SKM-1 treated with dmso at 0.1 percent for 144 hours (cell line): Measurements from ENCODE around the gene CFAP251.
"Not testable (repeated sequence)": the region's sequence is repeated elsewhere in the genome, so short reads cannot be mapped to it uniquely, and the experiment has no call there.

Source experiments
- DNase-seq: peaks from one replicate; lab custom pipeline; 2025; ENCODE audit not compliant: unreplicated experiment; lab: John Stamatoyannopoulos, UW

Gene CFAP251

GRCh38 chr12:121917950-121918678, at the start of gene CFAP251:
CFAP251 (plus strand) TSS chr12:121918592; CDS start chr12:121921306, 2,714 bp downstream.
- DNase-seq = peak; percentile 74

DNA sequence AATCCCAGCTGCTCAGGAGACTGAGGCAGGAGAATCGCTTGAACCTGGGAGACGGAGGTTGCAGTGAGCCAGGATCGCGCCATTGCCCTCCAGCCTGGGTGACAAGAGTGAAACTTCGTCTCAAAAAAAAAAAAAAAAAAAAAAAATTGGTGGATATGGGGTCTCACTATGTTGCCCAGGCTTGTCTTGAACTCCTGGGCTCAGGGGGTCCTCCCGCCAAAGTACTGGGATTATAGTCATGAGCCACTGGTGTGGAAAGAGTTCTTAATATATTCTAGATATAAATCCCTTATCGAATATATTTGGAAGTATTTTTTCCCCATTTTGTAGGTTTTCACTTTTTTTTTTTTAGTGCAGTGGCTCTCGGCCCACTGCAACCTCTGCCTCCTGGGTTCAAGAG, 49.2 kb upstream of the CFAP251 start:
- not testable (repeated sequence) for DNase-seq

DNA sequence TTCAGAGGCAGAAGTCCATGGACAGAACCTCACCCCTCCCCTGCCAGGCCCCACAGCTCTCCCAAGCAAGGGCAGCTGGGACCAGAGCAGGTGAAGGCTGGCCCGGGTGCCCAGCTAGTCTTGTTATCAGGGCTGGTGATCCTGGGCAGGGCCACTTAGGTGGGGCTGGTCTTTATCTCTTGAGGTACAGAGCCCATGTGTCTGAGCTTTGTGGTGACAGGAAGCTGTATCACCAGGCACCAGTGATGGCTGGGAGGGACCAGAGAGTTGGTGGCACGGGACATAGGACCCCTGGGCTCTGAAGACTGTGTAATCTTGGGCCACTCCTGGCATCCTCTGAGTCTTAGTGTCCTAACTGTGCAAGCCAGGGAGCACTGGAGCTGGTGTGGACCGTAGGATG, 46.9 kb upstream of the CFAP251 start:
- no peak for DNase-seq

DNA sequence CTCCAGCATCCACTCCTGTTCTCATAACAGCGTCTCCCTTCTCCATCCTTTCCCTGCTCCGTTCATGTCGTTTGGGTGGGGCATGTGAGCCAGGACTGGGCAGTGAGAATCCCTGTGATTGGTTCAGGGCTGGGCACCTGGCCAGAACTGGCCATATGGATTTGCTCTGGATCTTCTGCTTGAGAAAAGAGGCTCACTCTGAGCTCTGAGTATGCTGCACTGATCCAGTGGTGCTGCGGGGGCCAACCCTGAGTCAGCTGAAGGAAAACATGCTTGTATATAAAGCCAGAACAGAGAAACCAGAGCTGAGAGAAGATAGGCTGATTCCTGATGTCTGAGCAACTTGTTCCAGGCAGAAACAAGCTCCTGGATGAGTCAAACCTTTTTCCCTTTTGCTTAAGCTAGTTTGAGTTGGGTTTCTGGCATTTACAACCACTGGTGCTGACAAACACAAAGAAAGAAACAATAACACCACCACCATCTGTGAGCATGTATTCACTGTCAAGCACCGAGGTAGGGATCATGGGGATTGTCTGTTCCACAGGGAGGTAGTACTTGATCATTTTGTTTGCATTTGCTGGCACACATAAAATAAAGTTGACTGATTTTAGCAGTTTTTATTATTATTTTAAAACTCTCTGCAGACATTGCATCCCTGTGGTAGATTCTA, 45.7 kb upstream of the CFAP251 start:
- DNase-seq = no peak

- no peak for DNase-seq
Observed at GRCh38 chr12:121873216-121873569, 45.2 kb upstream of the CFAP251 start.

- peak; percentile 27 for DNase-seq
Observed at GRCh38 chr12:121874071-121874470, 44.3 kb upstream of the CFAP251 start.

- DNase-seq = no peak
Observed at GRCh38 chr12:121875582-121875981, 42.8 kb upstream of the CFAP251 start.

GRCh38 chr12:121876080-121876447, 42.3 kb upstream of the CFAP251 start:
- DNase-seq = not testable (repeated sequence)

- DNase-seq = no peak
Observed at GRCh38 chr12:121883315-121883660, 35.1 kb upstream of the CFAP251 start.

DNA sequence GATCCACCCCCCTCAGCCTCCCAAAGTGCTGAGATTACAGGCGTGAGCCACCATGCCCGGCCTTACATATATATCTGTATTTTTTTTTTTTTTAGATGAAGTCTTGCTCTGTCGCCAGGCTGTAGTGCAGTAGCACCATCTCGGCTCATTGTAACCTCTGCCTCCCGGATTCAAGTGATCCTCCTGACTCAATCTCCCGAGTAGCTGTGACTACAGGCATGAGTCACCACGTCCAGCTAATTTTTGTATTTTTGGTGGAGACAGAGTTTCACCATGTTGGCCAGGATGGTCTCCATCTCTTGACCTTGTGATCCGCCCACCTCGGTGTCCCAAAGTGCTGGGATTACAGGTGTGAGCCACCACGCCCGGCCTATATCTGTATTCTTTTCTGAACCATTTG, 33.3 kb upstream of the CFAP251 start:
- DNase-seq = not testable (repeated sequence)

- DNase-seq = no peak
Observed at GRCh38 chr12:121888083-121888477, 30.3 kb upstream of the CFAP251 start.

- peak; percentile 84 for DNase-seq
Observed at GRCh38 chr12:121888478-121889273, 29.7 kb upstream of the CFAP251 start, which contains the start of gene PSMD9. PSMD9 (plus strand) TSS chr12:121888790; CDS start chr12:121888857, 67 bp downstream.

DNA sequence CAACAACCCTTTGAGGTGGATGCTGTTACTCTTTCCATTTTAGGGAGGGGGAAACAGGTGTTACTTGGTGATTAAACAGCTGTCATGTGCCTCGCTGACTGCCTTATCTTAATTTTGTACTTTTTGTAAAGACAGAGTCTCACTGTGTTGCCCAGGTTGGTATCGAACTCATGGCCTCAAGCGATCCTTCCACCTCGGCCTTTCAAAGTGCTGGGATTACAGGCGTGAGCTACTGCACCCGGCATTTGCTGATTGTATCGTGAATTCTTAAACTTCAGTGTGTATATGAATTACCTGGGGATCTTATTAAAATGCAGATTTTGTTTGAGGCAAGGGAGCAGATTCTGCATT, 29.1 kb upstream of the CFAP251 start:
- DNase-seq = no peak

DNA sequence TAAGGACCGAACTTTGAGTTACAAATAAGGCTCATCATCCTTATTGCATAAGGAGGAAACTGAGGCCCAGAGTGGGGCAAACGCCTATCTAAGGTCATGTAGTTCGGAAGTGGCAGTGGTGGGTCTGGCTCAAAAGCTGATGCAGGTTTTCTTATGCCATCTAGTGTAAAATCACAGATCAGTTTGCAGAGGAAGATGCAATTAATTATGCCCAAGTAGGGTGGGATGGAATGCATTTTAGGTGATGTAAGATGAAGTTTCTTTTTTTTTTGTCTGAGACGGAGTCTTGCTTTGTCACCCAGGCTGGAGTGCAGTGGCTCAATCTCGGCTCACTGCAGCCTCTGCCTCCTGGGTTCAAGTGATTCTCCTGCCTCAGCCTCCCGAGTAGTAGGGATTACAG, 28.7 kb upstream of the CFAP251 start:
- DNase-seq = not testable (repeated sequence)

DNA sequence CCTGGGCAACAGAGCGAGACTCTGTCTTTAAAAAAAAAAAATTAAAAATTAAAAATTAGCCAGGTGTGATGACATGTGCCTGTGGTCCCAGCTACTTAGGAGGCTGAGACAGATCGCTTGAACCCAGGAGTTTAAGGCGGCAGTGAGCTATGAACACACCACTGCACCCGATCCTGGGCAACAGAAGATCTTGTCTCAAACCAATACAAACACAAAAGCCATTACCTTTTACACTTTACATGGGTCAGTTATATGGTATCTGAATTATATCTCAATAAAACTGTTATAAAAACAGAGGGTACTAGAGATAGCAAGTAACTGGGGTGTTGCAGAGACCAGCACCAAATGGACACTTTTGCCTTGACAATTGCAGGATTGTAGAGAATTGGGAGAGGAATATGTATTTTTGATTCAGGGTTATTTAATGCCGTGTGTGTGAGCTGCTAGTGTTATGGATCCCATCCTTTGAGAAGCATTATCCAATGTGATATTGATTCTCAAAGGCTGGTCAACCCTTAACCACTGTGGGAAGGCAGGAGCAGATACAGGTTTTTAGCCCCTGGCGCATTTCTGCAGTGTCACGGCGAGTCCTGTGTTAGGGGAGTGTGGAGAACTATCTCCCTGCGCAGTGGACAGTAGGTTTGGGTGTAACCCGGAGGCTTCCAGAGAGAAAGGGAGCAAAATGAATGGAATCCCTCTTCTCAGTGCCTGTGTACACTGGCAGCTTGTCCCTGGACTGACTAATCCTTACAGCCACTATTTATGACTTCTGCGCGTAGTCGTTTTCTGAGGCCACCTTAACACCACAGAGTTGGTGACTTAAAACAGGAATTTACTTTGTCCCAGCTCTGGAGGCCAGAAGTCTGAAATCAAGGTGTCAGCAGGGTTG, 25.5 kb upstream of the CFAP251 start:
- DNase-seq = no peak

DNA sequence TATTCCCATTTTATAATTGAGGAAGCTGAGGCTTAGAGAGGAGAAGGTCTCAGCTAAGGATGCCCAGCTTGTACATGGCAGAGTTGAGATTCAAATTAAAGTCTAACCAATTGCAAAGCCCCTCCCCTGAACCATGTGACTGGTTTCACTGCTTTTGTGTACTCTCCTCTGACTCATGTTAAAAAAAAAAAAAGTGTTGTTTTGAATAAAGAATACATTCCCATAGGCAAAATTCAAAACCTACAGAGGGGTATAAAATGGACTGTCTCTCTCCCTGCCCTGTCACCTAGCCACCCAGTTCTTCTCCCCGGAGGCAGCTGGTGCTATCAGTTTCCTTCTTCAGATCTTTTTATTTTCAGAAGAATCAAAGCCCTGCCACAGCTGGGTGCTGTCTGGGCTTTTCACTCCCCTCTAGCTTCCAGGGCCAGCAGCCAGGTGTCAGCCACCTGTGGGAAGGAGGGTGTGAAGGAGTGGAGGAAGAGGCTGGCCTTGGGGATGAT, 24.4 kb upstream of the CFAP251 start:
- DNase-seq = no peak

GRCh38 chr12:121894633-121895032, 23.8 kb upstream of the CFAP251 start:
- DNase-seq = no peak

DNA sequence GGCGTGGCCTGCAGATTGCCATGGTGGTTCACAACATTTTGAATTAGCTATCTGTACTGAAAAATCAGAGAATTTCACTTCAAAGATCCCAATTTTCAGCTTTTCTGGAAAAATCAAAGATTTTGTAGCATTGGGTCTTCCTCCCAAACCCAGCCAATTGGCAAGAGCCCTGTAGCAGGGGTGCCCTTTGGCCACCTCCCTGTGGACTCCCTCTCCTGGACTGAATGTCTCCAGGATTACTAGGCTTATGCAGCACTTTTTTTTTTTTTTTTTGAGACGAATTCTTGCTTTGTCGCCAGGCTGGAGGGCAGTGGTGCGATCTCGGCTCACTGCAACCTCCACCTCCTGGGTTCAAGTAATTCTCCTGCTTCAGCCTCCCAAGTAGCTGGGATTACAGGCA, 20.1 kb upstream of the CFAP251 start:
- no peak for DNase-seq

GRCh38 chr12:121899590-121899989, 18.8 kb upstream of the CFAP251 start:
- DNase-seq = no peak

GRCh38 chr12:121903202-121903601, 15.2 kb upstream of the CFAP251 start:
- DNase-seq = no peak

DNA sequence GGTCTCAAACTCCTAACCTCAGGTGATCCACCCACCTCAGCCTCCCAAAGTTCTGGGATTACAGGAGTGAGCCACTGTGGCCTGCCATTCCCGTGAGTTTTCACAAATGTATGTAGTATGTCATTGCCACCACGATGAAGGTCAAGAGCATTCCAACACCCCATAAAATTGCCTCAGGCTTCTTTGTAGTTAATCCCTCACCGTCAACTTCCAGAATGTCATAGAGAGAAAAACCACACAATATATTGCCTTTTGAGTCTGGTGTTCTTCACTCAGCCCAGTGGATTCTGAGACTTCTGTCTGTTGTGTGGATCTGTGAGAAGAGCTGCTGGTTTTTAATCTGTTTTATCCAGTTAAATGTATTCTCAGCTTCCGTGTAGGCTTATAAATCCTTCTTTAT, 12.6 kb upstream of the CFAP251 start:
- DNase-seq = no peak
